OCI-LY7 (cell line): ENCODE results near the gene EPHB1.

ENCODE experiments used
- EZH2phosphoT487 ChIP-seq: fragments of 200-600 bp; sonication (generic); IDR thresholded peaks from 2 replicates; pipeline ENCODE4 v1.6.1; 2018; ENCODE audit warnings: low read depth, borderline replicate concordance, mild to moderate bottlenecking, mixed run types, antibody characterized with exemption, low read length, moderate library complexity, mixed read lengths
- TF ChIP-seq, protein P1 (sequence below): fragments of 200-600 bp; sonication (generic); conservative IDR thresholded peaks from 2 replicates; pipeline ENCODE4 v1.5.1; 2014; ENCODE audit warnings: mild to moderate bottlenecking, antibody characterized with exemption, low read length, moderate library complexity, mixed read lengths

DNA sequence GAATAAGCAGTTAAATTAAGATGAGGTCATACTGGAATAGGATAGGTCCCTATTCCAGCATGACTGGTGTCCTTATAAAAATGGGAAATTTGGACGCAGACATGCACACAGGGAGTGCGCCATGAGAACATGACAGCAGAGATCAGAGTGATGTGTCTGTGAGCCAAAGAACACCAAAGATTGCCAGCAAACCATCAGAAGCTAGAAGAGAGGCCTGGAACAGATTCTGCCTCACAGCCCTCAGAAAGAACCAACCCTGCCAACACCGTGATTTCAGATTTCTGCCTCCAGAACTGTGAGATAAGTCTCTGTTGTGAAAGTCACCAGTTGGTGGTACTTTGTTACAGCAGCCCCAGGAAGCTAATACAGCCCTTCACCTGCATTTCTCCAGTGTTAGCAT is 34.7 kb downstream of the EPHB1 start:
- TF ChIP-seq, protein P1, sequence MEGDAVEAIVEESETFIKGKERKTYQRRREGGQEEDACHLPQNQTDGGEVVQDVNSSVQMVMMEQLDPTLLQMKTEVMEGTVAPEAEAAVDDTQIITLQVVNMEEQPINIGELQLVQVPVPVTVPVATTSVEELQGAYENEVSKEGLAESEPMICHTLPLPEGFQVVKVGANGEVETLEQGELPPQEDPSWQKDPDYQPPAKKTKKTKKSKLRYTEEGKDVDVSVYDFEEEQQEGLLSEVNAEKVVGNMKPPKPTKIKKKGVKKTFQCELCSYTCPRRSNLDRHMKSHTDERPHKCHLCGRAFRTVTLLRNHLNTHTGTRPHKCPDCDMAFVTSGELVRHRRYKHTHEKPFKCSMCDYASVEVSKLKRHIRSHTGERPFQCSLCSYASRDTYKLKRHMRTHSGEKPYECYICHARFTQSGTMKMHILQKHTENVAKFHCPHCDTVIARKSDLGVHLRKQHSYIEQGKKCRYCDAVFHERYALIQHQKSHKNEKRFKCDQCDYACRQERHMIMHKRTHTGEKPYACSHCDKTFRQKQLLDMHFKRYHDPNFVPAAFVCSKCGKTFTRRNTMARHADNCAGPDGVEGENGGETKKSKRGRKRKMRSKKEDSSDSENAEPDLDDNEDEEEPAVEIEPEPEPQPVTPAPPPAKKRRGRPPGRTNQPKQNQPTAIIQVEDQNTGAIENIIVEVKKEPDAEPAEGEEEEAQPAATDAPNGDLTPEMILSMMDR: no peak
- no peak for TF ChIP-seq EZH2phosphoT487
